HepG2 (cell line): ENCODE measurements around the gene DYNC2I2. TPM values are rescaled to one million over a fixed set of nuclear protein-coding genes. Genes with fewer than 3 reads are reported as not detected.
A peak's percentile ranks its signal among the peaks of the same experiment; 100 is the strongest.

ENCODE experiments used
- HNF4G ChIP-seq, 2 experiments: sonication (generic) in 1 of 2; formaldehyde crosslinking in 1 of 2; IDR thresholded peaks; 2 replicates each; pipeline versions ENCODE4 v1.4.0 to v1.6.1; 2011 to 2020; ENCODE audit warnings: borderline replicate concordance in 2 of 2, low read depth in 2 of 2, mild to moderate bottlenecking in 2 of 2, low read length in 1 of 2, missing genetic modification reagents in 1 of 2, moderate library complexity in 1 of 2
- HOXD1 ChIP-seq: sonication (generic); formaldehyde crosslinking; IDR thresholded peaks from 2 replicates; pipeline ENCODE4 v1.5.0; 2020; ENCODE audit warnings: missing genetic modification reagents
- IKZF1 ChIP-seq: fragments of 450-650 bp; IDR thresholded peaks from 2 replicates; pipeline ENCODE4 v1.7.1; 2016
- PPARG ChIP-seq: conservative IDR thresholded peaks from 2 replicates; pipeline ENCODE4 v1.6.1; 2016; ENCODE audit warnings: missing biosample characterization, missing genetic modification reagents
- SIX4 ChIP-seq: sonication (generic); formaldehyde crosslinking; IDR thresholded peaks from 2 replicates; pipeline ENCODE4 v1.4.0; 2020; ENCODE audit warnings: missing genetic modification reagents
- ZFYVE20 ChIP-seq: sonication (generic); formaldehyde crosslinking; IDR thresholded peaks from 2 replicates; pipeline ENCODE4 v1.8.0; 2023; ENCODE audit warnings: low read depth, mild to moderate bottlenecking, moderate library complexity, missing genetic modification reagents, borderline replicate concordance
- ZNF101 ChIP-seq: sonication (generic); formaldehyde crosslinking; IDR thresholded peaks from 2 replicates; pipeline ENCODE4 v1.4.0; 2020; ENCODE audit warnings: mild to moderate bottlenecking, low read depth, missing genetic modification reagents, borderline replicate concordance
- ZNF235 ChIP-seq: sonication (generic); formaldehyde crosslinking; IDR thresholded peaks from 2 replicates; pipeline ENCODE4 v1.8.1; 2023; ENCODE audit warnings: mild to moderate bottlenecking, missing genetic modification reagents, borderline replicate concordance
- ZNF30 ChIP-seq: sonication (generic); formaldehyde crosslinking; IDR thresholded peaks from 2 replicates; pipeline ENCODE4 v1.5.0; 2020; ENCODE audit warnings: mild to moderate bottlenecking, missing genetic modification reagents
- ZNF484 ChIP-seq: sonication (generic); formaldehyde crosslinking; IDR thresholded peaks from 2 replicates; pipeline ENCODE4 v1.5.1; 2020; ENCODE audit warnings: mild to moderate bottlenecking, low read depth, missing genetic modification reagents, borderline replicate concordance
- ZNF883 ChIP-seq: sonication (generic); formaldehyde crosslinking; IDR thresholded peaks from 2 replicates; pipeline ENCODE4 v1.5.1; 2020; ENCODE audit warnings: mild to moderate bottlenecking, missing genetic modification reagents; ENCODE audit errors: not compliant biosample characterization
- polyA plus RNA-seq, 8 experiments: library from polyadenylated mRNA; depleted of rRNA in 3 of 8; stranded (reverse) in 7 of 8; unstranded in 1 of 8; fragments of >200 nt; fragmentation: Illumina TruSeq in 4 of 8; extraction: Trizol in 4 of 8; gene quantifications; 2 replicates each; pipeline versions ENCODE4 v1.2.1 to v1.2.3, GENCODE V29; 2011 to 2016; ENCODE audit warnings: low read depth in 4 of 8, missing spikeins in 1 of 8, mixed read lengths in 1 of 8; ENCODE audit not compliant: insufficient read depth in 1 of 8
- total RNA-seq, 5 experiments: library from RNA; depleted of rRNA; stranded (reverse); fragments of >200 nt; fragmentation: Illumina TruSeq; extraction: Trizol; gene quantifications; 2 replicates each; pipeline ENCODE4 v1.2.3, GENCODE V29; 2016; ENCODE audit warnings: low read depth in 1 of 5
- TF ChIP-seq, protein P1 (sequence below): sonication (generic); formaldehyde crosslinking; IDR thresholded peaks from 2 replicates; pipeline ENCODE4 v1.9.0; 2021; ENCODE audit warnings: mild to moderate bottlenecking, missing genetic modification reagents
- TF ChIP-seq, protein P2 (sequence below): sonication (generic); formaldehyde crosslinking; IDR thresholded peaks from 2 replicates; pipeline ENCODE4 v1.8.0; 2022; ENCODE audit warnings: mild to moderate bottlenecking, missing genetic modification reagents, borderline replicate concordance
- TF ChIP-seq, protein P3 (sequence below): IDR thresholded peaks from 2 replicates; pipeline ENCODE4 v1.4.0; 2020; ENCODE audit warnings: mild to moderate bottlenecking, missing genetic modification reagents
- TF ChIP-seq, protein P4 (sequence below): sonication (generic); formaldehyde crosslinking; IDR thresholded peaks from 2 replicates; pipeline ENCODE4 v1.4.0; 2020; ENCODE audit warnings: missing genetic modification reagents

The DYNC2I2 gene
- total and polyA plus RNA-seq, 2 of the 13 experiments (the other 11 are each of a cell fraction or from before 2014, with no cell fraction given): 13.7 to 40.2 TPM

DNA sequence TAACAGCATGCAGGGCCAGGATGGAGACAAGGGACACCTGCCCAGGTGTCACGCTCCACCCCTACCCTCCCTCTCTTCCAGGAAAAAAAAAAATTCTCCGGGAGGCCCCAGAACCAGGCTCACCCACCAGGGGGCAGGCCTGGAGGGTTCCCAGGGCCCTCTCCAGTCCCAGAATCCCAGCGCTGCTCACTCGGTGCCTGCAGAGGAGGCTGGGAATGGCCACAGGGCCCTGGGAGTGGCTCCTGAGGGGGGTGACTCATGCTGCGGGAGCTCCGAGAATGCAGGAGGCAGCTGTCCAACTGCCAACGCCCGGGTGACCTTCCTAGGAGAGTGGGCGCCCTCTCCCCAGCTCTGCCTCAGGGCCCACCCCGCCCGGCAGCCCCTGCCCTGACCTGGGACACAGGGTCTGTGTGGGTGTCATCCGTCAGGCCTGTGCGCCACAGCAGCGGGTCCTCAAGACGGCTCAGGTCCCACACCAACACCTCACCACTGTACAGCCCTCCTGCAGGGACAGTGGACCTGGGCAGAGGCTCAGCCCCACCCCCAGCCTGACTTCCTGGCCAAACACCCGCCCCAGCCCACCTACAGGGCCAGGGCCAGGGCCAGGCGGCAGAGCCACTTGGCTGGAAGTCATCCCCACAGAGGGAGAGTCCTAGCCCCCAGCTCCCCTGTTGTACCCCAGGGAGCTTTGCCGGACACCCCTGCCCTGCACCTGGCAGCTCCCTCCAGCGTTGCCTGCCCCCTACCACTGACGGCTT, 21.2 kb downstream of the DYNC2I2 start (continued):
- TF ChIP-seq, protein P1, sequence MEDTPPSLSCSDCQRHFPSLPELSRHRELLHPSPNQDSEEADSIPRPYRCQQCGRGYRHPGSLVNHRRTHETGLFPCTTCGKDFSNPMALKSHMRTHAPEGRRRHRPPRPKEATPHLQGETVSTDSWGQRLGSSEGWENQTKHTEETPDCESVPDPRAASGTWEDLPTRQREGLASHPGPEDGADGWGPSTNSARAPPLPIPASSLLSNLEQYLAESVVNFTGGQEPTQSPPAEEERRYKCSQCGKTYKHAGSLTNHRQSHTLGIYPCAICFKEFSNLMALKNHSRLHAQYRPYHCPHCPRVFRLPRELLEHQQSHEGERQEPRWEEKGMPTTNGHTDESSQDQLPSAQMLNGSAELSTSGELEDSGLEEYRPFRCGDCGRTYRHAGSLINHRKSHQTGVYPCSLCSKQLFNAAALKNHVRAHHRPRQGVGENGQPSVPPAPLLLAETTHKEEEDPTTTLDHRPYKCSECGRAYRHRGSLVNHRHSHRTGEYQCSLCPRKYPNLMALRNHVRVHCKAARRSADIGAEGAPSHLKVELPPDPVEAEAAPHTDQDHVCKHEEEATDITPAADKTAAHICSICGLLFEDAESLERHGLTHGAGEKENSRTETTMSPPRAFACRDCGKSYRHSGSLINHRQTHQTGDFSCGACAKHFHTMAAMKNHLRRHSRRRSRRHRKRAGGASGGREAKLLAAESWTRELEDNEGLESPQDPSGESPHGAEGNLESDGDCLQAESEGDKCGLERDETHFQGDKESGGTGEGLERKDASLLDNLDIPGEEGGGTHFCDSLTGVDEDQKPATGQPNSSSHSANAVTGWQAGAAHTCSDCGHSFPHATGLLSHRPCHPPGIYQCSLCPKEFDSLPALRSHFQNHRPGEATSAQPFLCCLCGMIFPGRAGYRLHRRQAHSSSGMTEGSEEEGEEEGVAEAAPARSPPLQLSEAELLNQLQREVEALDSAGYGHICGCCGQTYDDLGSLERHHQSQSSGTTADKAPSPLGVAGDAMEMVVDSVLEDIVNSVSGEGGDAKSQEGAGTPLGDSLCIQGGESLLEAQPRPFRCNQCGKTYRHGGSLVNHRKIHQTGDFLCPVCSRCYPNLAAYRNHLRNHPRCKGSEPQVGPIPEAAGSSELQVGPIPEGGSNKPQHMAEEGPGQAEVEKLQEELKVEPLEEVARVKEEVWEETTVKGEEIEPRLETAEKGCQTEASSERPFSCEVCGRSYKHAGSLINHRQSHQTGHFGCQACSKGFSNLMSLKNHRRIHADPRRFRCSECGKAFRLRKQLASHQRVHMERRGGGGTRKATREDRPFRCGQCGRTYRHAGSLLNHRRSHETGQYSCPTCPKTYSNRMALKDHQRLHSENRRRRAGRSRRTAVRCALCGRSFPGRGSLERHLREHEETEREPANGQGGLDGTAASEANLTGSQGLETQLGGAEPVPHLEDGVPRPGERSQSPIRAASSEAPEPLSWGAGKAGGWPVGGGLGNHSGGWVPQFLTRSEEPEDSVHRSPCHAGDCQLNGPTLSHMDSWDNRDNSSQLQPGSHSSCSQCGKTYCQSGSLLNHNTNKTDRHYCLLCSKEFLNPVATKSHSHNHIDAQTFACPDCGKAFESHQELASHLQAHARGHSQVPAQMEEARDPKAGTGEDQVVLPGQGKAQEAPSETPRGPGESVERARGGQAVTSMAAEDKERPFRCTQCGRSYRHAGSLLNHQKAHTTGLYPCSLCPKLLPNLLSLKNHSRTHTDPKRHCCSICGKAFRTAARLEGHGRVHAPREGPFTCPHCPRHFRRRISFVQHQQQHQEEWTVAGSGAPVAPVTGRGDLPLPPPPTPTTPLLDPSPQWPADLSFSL (CRISPR knock-in tag): no peak
- TF ChIP-seq ZNF101 (CRISPR knock-in tag) (no peak), ZNF883 (CRISPR knock-in tag) (no peak), PPARG (peak; percentile 21; the same call in 1 of the 2 replicates), HNF4G (IDR thresholded peaks at IDR 0.05; ENCODE audit: borderline replicate concordance, low read depth, low read length) (no peak), HNF4G (CRISPR knock-in tag; IDR thresholded peaks at IDR 0.05; ENCODE audit: borderline replicate concordance, low read depth) (no peak), IKZF1 (no peak), HOXD1 (CRISPR knock-in tag) (peak; percentile 59; the same call in 1 of the 2 replicates), ZNF30 (CRISPR knock-in tag) (no peak), SIX4 (CRISPR knock-in tag) (no peak), ZNF484 (CRISPR knock-in tag) (no peak), ZFYVE20 (no peak), ZNF235 (no peak)
- TF ChIP-seq, protein P2, sequence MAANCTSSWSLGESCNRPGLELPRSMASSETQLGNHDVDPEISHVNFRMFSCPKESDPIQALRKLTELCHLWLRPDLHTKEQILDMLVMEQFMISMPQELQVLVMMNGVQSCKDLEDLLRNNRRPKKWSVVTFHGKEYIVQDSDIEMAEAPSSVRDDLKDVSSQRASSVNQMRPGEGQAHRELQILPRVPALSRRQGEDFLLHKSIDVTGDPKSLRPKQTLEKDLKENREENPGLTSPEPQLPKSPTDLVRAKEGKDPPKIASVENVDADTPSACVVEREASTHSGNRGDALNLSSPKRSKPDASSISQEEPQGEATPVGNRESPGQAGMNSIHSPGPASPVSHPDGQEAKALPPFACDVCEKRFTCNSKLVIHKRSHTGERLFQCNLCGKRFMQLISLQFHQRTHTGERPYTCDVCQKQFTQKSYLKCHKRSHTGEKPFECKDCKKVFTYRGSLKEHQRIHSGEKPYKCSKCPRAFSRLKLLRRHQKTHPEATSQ (CRISPR knock-in tag): no peak
- TF ChIP-seq, protein P3, sequence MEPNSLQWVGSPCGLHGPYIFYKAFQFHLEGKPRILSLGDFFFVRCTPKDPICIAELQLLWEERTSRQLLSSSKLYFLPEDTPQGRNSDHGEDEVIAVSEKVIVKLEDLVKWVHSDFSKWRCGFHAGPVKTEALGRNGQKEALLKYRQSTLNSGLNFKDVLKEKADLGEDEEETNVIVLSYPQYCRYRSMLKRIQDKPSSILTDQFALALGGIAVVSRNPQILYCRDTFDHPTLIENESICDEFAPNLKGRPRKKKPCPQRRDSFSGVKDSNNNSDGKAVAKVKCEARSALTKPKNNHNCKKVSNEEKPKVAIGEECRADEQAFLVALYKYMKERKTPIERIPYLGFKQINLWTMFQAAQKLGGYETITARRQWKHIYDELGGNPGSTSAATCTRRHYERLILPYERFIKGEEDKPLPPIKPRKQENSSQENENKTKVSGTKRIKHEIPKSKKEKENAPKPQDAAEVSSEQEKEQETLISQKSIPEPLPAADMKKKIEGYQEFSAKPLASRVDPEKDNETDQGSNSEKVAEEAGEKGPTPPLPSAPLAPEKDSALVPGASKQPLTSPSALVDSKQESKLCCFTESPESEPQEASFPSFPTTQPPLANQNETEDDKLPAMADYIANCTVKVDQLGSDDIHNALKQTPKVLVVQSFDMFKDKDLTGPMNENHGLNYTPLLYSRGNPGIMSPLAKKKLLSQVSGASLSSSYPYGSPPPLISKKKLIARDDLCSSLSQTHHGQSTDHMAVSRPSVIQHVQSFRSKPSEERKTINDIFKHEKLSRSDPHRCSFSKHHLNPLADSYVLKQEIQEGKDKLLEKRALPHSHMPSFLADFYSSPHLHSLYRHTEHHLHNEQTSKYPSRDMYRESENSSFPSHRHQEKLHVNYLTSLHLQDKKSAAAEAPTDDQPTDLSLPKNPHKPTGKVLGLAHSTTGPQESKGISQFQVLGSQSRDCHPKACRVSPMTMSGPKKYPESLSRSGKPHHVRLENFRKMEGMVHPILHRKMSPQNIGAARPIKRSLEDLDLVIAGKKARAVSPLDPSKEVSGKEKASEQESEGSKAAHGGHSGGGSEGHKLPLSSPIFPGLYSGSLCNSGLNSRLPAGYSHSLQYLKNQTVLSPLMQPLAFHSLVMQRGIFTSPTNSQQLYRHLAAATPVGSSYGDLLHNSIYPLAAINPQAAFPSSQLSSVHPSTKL (CRISPR knock-in tag): peak; percentile 53; the same call in 1 of the 2 replicates
- TF ChIP-seq, protein P4, sequence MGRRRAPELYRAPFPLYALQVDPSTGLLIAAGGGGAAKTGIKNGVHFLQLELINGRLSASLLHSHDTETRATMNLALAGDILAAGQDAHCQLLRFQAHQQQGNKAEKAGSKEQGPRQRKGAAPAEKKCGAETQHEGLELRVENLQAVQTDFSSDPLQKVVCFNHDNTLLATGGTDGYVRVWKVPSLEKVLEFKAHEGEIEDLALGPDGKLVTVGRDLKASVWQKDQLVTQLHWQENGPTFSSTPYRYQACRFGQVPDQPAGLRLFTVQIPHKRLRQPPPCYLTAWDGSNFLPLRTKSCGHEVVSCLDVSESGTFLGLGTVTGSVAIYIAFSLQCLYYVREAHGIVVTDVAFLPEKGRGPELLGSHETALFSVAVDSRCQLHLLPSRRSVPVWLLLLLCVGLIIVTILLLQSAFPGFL: no peak
